BE2C (cell line): Measurements from ENCODE around the gene RABIF.
"Not testable (repeated sequence)": the region's sequence is repeated elsewhere in the genome, so short reads cannot be mapped to it uniquely, and the experiment has no call there.

ENCODE experiments used
- DNase-seq: peaks from one replicate; pipeline ENCODE4 v3.0.0-alpha.2; 2020
- H3K27me3 ChIP-seq: fragments of 250-450 bp; sonication (Bioruptor Pico); 2 replicates; pipeline ENCODE4 v1.5.1; 2020; ENCODE audit warnings: mild to moderate bottlenecking
- H3K36me3 ChIP-seq: fragments of 250-450 bp; sonication (Bioruptor Pico); 2 replicates; pipeline ENCODE4 v1.5.1; 2020; ENCODE audit warnings: mild to moderate bottlenecking
- H3K4me1 ChIP-seq: fragments of 250-450 bp; sonication (Bioruptor Pico); 2 replicates; pipeline ENCODE4 v1.5.1; 2020
- H3K4me3 ChIP-seq: 2 replicates; pipeline ENCODE4 v1.5.1; 2011; ENCODE audit warnings: low read depth, low read length
- H3K9me3 ChIP-seq: fragments of 250-450 bp; sonication (Bioruptor Pico); 2 replicates; pipeline ENCODE4 v1.5.1; 2020
- TF ChIP-seq, protein P1 (sequence below): IDR thresholded peaks from 2 replicates; pipeline ENCODE4 v1.5.1; 2012; ENCODE audit warnings: mild to moderate bottlenecking, low read depth, low read length

Gene RABIF

GRCh38 chr1:202834771-202835547, 54.0 kb downstream of the RABIF start:
- H3K4me3 ChIP-seq: no peak overlapping the region
- H3K36me3 ChIP-seq: no peaks in the 10 kb centered on the region
- H3K9me3 ChIP-seq: no peaks in the 10 kb centered on the region
- H3K4me1 ChIP-seq: no peaks in the 10 kb centered on the region
- TF ChIP-seq, protein P1, sequence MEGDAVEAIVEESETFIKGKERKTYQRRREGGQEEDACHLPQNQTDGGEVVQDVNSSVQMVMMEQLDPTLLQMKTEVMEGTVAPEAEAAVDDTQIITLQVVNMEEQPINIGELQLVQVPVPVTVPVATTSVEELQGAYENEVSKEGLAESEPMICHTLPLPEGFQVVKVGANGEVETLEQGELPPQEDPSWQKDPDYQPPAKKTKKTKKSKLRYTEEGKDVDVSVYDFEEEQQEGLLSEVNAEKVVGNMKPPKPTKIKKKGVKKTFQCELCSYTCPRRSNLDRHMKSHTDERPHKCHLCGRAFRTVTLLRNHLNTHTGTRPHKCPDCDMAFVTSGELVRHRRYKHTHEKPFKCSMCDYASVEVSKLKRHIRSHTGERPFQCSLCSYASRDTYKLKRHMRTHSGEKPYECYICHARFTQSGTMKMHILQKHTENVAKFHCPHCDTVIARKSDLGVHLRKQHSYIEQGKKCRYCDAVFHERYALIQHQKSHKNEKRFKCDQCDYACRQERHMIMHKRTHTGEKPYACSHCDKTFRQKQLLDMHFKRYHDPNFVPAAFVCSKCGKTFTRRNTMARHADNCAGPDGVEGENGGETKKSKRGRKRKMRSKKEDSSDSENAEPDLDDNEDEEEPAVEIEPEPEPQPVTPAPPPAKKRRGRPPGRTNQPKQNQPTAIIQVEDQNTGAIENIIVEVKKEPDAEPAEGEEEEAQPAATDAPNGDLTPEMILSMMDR: no peak
- no peaks in the 10 kb centered on the region; the same call in 1 of the 2 replicates for H3K27me3 ChIP-seq
- no peak for DNase-seq

DNA sequence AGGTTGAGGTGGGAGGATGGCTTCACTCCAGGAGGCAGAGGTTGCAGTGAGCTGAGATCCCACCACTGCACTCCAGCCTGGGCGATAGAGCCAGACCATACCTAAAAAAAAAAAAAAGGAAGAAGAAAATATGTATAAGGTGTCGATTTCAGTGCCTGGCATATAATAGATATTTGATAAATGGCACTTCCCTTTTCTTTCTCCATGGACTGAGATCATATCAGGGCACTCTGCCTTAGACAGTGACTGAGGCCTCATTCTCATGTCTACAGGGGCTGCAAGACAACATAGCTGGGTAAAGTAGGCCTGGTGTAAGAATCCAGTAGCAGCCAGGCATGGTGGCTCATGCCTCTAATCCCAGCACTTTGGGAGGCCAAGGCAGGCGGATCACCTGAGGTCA, 57.0 kb downstream of the RABIF start:
- Histone ChIP-seq H3K4me1 (no peaks in the 10 kb centered on the region), H3K27me3 (no peaks in the 10 kb centered on the region; the same call in 1 of the 2 replicates), H3K4me3 (no peak overlapping the region), H3K36me3 (no peaks in the 10 kb centered on the region), H3K9me3 (no peaks in the 10 kb centered on the region)
- no peak for DNase-seq
- TF ChIP-seq, protein P1: no peak

- not testable (repeated sequence) for H3K4me1 ChIP-seq, H3K4me3 ChIP-seq, H3K27me3 ChIP-seq, H3K9me3 ChIP-seq, DNase-seq, H3K36me3 ChIP-seq
Measured at GRCh38 chr1:202829223-202829622, 59.7 kb downstream of the RABIF start.
